Spleen (tissue), 11 donors: ENCODE measurements around the gene GMDS. TPM values are rescaled to one million over a fixed set of nuclear protein-coding genes. Genes with fewer than 3 reads are reported as not detected.

Source experiments
- DNase-seq: peaks from one replicate; pipeline ENCODE4 v3.0.0-alpha.2; 2020
- H3K27ac ChIP-seq, 8 donors: fragments of 200-600 bp; sonication (generic) in 7 of 8; 1 replicate in 4 of 8; 2 replicates in 4 of 8; pipeline versions ENCODE4 v1.5.0 to v1.8.0; 2016 to 2021; ENCODE audit warnings: inconsistent platforms in 4 of 8, mild to moderate bottlenecking in 4 of 8, moderate library complexity in 1 of 8
- H3K27me3 ChIP-seq, 7 donors: fragments of 200-600 bp; sonication (generic) in 6 of 7; replicated peaks in 1 of 7; 1 replicate in 4 of 7; 2 replicates in 3 of 7; pipeline versions ENCODE4 v1.5.0 to v1.8.0; 2016 to 2021; ENCODE audit warnings: inconsistent platforms in 3 of 7, mild to moderate bottlenecking in 1 of 7
- H3K36me3 ChIP-seq, 6 donors: fragments of 200-600 bp; sonication (generic) in 5 of 6; 1 replicate in 4 of 6; 2 replicates in 2 of 6; pipeline versions ENCODE4 v1.5.0 to v1.8.0; 2016 to 2021; ENCODE audit warnings: inconsistent platforms in 2 of 6
- H3K4me1 ChIP-seq, 6 donors: fragments of 200-600 bp; sonication (generic) in 5 of 6; 1 replicate in 3 of 6; 2 replicates in 3 of 6; pipeline versions ENCODE4 v1.5.0 to v1.8.0; 2016 to 2021; ENCODE audit warnings: inconsistent platforms in 3 of 6
- H3K4me3 ChIP-seq, 8 donors: fragments of 200-600 bp; sonication (generic) in 7 of 8; 1 replicate in 4 of 8; 2 replicates in 4 of 8; pipeline versions ENCODE4 v1.5.0 to v1.8.0; 2016 to 2021; ENCODE audit warnings: inconsistent platforms in 4 of 8, mild to moderate bottlenecking in 4 of 8, moderate library complexity in 2 of 8
- H3K9me3 ChIP-seq, 8 donors: fragments of 200-600 bp; sonication (generic) in 7 of 8; 1 replicate in 4 of 8; 2 replicates in 4 of 8; pipeline versions ENCODE4 v1.5.0 to v1.8.0; 2016 to 2021; ENCODE audit warnings: inconsistent platforms in 4 of 8
- POLR2A ChIP-seq, 3 donors: fragments of 450-650 bp; IDR thresholded peaks; one replicate each; pipeline ENCODE4 v1.5.1; 2017; ENCODE audit warnings: antibody characterized with exemption in 3 of 3, mild to moderate bottlenecking in 1 of 3
- POLR2AphosphoS5 ChIP-seq, 3 donors: sonication (generic); formaldehyde crosslinking; IDR thresholded peaks; one replicate each; pipeline ENCODE4 v1.5.1; 2017; ENCODE audit warnings: antibody characterized with exemption in 3 of 3
- WGBS, 5 donors: extraction: QIAGEN DNeasy Blood & Tissue Kit in 3 of 5; methylation state at CpG; one replicate each; pipeline versions ENCODE4 v1.1.5 to v1.1.7; 2013 to 2018; 5-methylcytosine and 5-hydroxymethylcytosine counted together
- intact Hi-C: fragments of 100-400 bp; cut with DNase I; formaldehyde crosslinking; loops from one replicate; pipeline ENCODE4 v1.15.0; 2023; ENCODE audit warnings: low total_unique reads
- polyA plus RNA-seq, 3 donors: library from polyadenylated mRNA; stranded (reverse); fragments of 200-250 nt; gene quantifications; one replicate each; pipeline ENCODE4 v1.2.1, GENCODE V29; 2013
- total RNA-seq, 7 donors: library from RNA; depleted of rRNA in 3 of 7; stranded (reverse); fragments of >200 nt in 3 of 7; fragmentation: NEBNext Ultra II Directional in 4 of 7; extraction: Animal tissue kit (Norgen Biotek cat#: 25700) in 4 of 7; gene quantifications; one replicate each; pipeline versions ENCODE4 v1.1.0 to v1.2.1, GENCODE V29; 2016 to 2021
- TF ChIP-seq, protein P1 (sequence below), 11 experiments: fragments of 200-600 bp in 7 of 11; fragments of 450-650 bp in 4 of 11; sonication (generic) in 4 of 11; IDR thresholded peaks in 8 of 11; conservative IDR thresholded peaks in 3 of 11; 1 replicate in 7 of 11; 2 replicates in 4 of 11; pipeline versions ENCODE4 v1.4.0 to v1.8.0; 2016 to 2021; ENCODE audit warnings: antibody characterized with exemption in 11 of 11, inconsistent platforms in 4 of 11, mild to moderate bottlenecking in 1 of 11
- donor health status: healthy with polysubstance abuse.
- donor health status: DM: no; HTN: no; CAD: no; lungs with moderate emphysema.
- donor health status: DM: no; HTN: no; CAD: no.
- donor health status: Bipolar disorder and iron deficiency.
- donor health status: healthy.
- donor health status: DM: no; HTN: no; CAD: no.
- donor health status: DM: yes; HTN: yes; CAD: no.

Gene GMDS
- total and polyA plus RNA-seq, 10 donors: 9.1 to 30.8 (median 17.7) TPM

DNA sequence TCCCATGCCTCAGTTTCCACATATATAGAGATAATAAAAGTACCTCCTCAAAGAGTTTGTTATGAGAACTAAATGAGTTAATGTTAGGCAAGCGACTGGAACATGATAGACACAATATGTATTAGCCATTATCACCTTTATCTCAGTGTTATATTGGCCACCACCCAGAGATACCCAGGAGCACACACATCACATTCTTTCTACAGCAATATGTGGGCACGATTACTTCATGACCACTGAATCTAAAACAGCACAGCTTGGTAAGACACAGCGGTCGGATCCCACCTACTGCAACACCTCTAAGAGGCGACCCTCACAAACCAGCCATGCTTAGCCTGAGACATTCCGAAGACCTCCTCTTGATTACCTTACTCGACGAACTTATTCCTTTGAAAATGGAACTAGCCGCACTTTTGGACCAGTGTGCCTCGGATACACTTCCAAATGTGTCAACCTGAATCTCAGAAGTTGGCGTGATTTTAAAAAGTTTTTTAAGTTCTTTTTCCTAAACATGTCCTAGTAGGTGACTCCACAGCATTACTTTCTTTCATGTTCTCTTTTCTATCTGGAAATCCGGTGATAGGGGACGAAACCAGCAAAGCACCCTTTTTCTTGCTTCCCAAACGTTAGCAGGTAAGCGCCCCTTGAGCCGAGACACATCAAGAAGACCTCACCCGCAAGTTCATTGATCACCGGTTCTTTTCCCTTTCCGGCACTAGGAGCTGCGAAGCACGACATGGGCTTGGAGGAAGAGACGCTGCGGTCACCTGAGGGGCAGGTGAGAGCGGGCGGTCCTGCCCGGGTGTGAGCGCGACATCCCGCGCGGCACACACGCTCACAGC lies 923 bp downstream of the GMDS start:
- Histone ChIP-seq H3K27me3 (no peaks in the 10 kb centered on the region), H3K27ac (peak overlapping the region in 6 of 8 donors; percentile 81 to 93 (median 88)), H3K4me1 (peaks cover 0 to 52% (median 27%) of the 10 kb centered on the region in 6 donors), H3K9me3 (no peaks in the 10 kb centered on the region), H3K4me3 (peak overlapping the region; percentile 89 to 98 (median 96)), H3K36me3 (peaks cover 0 to 10% (median 4%) of the 10 kb centered on the region in 6 donors)
- TF ChIP-seq, protein P1, sequence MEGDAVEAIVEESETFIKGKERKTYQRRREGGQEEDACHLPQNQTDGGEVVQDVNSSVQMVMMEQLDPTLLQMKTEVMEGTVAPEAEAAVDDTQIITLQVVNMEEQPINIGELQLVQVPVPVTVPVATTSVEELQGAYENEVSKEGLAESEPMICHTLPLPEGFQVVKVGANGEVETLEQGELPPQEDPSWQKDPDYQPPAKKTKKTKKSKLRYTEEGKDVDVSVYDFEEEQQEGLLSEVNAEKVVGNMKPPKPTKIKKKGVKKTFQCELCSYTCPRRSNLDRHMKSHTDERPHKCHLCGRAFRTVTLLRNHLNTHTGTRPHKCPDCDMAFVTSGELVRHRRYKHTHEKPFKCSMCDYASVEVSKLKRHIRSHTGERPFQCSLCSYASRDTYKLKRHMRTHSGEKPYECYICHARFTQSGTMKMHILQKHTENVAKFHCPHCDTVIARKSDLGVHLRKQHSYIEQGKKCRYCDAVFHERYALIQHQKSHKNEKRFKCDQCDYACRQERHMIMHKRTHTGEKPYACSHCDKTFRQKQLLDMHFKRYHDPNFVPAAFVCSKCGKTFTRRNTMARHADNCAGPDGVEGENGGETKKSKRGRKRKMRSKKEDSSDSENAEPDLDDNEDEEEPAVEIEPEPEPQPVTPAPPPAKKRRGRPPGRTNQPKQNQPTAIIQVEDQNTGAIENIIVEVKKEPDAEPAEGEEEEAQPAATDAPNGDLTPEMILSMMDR (IDR thresholded peaks at IDR 0.05 in 8 of 11, conservative IDR thresholded peaks at IDR 0.05 in 3 of 11): no peak
- TF ChIP-seq POLR2A (IDR thresholded peaks at IDR 0.05) (no peak), POLR2AphosphoS5 (IDR thresholded peaks at IDR 0.05) (no peak)
- 30 to 32% (median 31%) methylated on average over 32 of the region's 32 CpGs for WGBS, 5 donors
- no peak for DNase-seq
- intact Hi-C loops: no loop called here

- intact Hi-C loops: no loop called here
- no peak overlapping the region for H3K4me3 ChIP-seq
- no peaks in the 10 kb centered on the region for H3K9me3 ChIP-seq
- TF ChIP-seq POLR2AphosphoS5 (IDR thresholded peaks at IDR 0.05): no peak
- TF ChIP-seq POLR2A (IDR thresholded peaks at IDR 0.05): no peak
- TF ChIP-seq, protein P1 (IDR thresholded peaks at IDR 0.05 in 8 of 11, conservative IDR thresholded peaks at IDR 0.05 in 3 of 11): no peak
- no peak for DNase-seq
- no peaks in the 10 kb centered on the region for H3K27me3 ChIP-seq
- 76 to 95% (median 91%) methylated on average over 4 of the region's 4 CpGs for WGBS, 5 donors
- H3K4me1 ChIP-seq: peaks cover 0 to 37% (median 25%) of the 10 kb centered on the region in 6 donors
- H3K27ac ChIP-seq: no peak overlapping the region
- no peaks in the 10 kb centered on the region for H3K36me3 ChIP-seq
Observed at GRCh38 chr6:2242311-2242710, 3.1 kb downstream of the GMDS start.

- TF ChIP-seq POLR2AphosphoS5 (IDR thresholded peaks at IDR 0.05) (no peak), POLR2A (IDR thresholded peaks at IDR 0.05) (no peak)
- TF ChIP-seq, protein P1 (IDR thresholded peaks at IDR 0.05 in 8 of 11, conservative IDR thresholded peaks at IDR 0.05 in 3 of 11): no peak
- Histone ChIP-seq H3K9me3 (no peaks in the 10 kb centered on the region), H3K4me3 (no peak overlapping the region), H3K36me3 (no peaks in the 10 kb centered on the region), H3K27ac (no peak overlapping the region), H3K4me1 (peaks cover 0 to 24% (median 14%) of the 10 kb centered on the region in 6 donors), H3K27me3 (no peaks in the 10 kb centered on the region)
- 88 to 96% (median 96%) methylated on average over 6 of the region's 6 CpGs for WGBS, 5 donors
- DNase-seq: no peak
- intact Hi-C loops: no loop called here
Observed at GRCh38 chr6:2240961-2241360, 4.4 kb downstream of the GMDS start.

- TF ChIP-seq POLR2AphosphoS5 (IDR thresholded peaks at IDR 0.05): no peak
- TF ChIP-seq, protein P1 (IDR thresholded peaks at IDR 0.05 in 8 of 11, conservative IDR thresholded peaks at IDR 0.05 in 3 of 11): no peak
- TF ChIP-seq POLR2A (IDR thresholded peaks at IDR 0.05): no peak
Observed at GRCh38 chr6:2237001-2237400, 8.4 kb downstream of the GMDS start.

More at GRCh38 chr6:2237001-2237400, 8.4 kb downstream of the GMDS start:
- DNase-seq: no peak
- WGBS, 5 donors: 89 to 93% (median 92%) methylated on average over 1 of the region's 1 CpG
- no peaks in the 10 kb centered on the region for H3K9me3 ChIP-seq
- no peaks in the 10 kb centered on the region for H3K27me3 ChIP-seq
- H3K36me3 ChIP-seq: no peaks in the 10 kb centered on the region
- H3K4me3 ChIP-seq: no peak overlapping the region
- peaks cover 0 to 9% (median 2%) of the 10 kb centered on the region in 6 donors for H3K4me1 ChIP-seq
- no peak overlapping the region for H3K27ac ChIP-seq
- intact Hi-C loops: no loop called here
